HepG2 (cell line): ENCODE results near the gene PHKG2. TPM values are rescaled to one million over a fixed set of nuclear protein-coding genes. Genes with fewer than 3 reads are reported as not detected.

ENCODE experiments used
- ERF ChIP-seq: IDR thresholded peaks from 2 replicates; pipeline ENCODE4 v1.6.1; 2018; ENCODE audit warnings: missing biosample characterization, missing genetic modification reagents
- NKX3-1 ChIP-seq: sonication (generic); formaldehyde crosslinking; IDR thresholded peaks from 2 replicates; pipeline ENCODE4 v1.5.0; 2020; ENCODE audit warnings: missing genetic modification reagents
- PATZ1 ChIP-seq: sonication (generic); formaldehyde crosslinking; IDR thresholded peaks from 2 replicates; pipeline ENCODE4 v1.4.0; 2020; ENCODE audit warnings: missing genetic modification reagents
- PAWR ChIP-seq: sonication (generic); formaldehyde crosslinking; IDR thresholded peaks from 2 replicates; pipeline ENCODE4 v1.4.0; 2020; ENCODE audit warnings: missing genetic modification reagents, mild to moderate bottlenecking, borderline replicate concordance
- RNF219 ChIP-seq: sonication (generic); formaldehyde crosslinking; IDR thresholded peaks from 2 replicates; pipeline ENCODE4 v1.5.0; 2020; ENCODE audit warnings: mild to moderate bottlenecking, missing genetic modification reagents
- TOE1 ChIP-seq: sonication (generic); formaldehyde crosslinking; IDR thresholded peaks from 2 replicates; pipeline ENCODE4 v1.4.0; 2020; ENCODE audit warnings: mild to moderate bottlenecking, missing genetic modification reagents
- U2AF1 ChIP-seq: fragments of 200-400 bp; formaldehyde crosslinking; optimal IDR thresholded peaks from 2 replicates; pipeline ENCODE3; 2017; ENCODE audit warnings: mild to moderate bottlenecking, low read depth, low read length
- ZNF225 ChIP-seq: sonication (generic); formaldehyde crosslinking; IDR thresholded peaks from 2 replicates; pipeline ENCODE4 v1.4.0; 2020; ENCODE audit warnings: mild to moderate bottlenecking, missing genetic modification reagents
- ZNF747 ChIP-seq: sonication (generic); formaldehyde crosslinking; IDR thresholded peaks from 2 replicates; pipeline ENCODE4 v1.8.1; 2023; ENCODE audit warnings: missing genetic modification reagents, mild to moderate bottlenecking, borderline replicate concordance
- polyA plus RNA-seq, 8 experiments: library from polyadenylated mRNA; depleted of rRNA in 3 of 8; stranded (reverse) in 7 of 8; unstranded in 1 of 8; fragments of >200 nt; fragmentation: Illumina TruSeq in 4 of 8; extraction: Trizol in 4 of 8; gene quantifications; 2 replicates each; pipeline versions ENCODE4 v1.2.1 to v1.2.3, GENCODE V29; 2011 to 2016; ENCODE audit warnings: low read depth in 4 of 8, missing spikeins in 1 of 8, mixed read lengths in 1 of 8; ENCODE audit not compliant: insufficient read depth in 1 of 8
- total RNA-seq, 5 experiments: library from RNA; depleted of rRNA; stranded (reverse); fragments of >200 nt; fragmentation: Illumina TruSeq; extraction: Trizol; gene quantifications; 2 replicates each; pipeline ENCODE4 v1.2.3, GENCODE V29; 2016; ENCODE audit warnings: low read depth in 1 of 5
- TF ChIP-seq, protein P1 (sequence below), 2 experiments: sonication (generic) in 1 of 2; formaldehyde crosslinking in 1 of 2; IDR thresholded peaks; 2 replicates each; pipeline versions ENCODE4 v1.6.1 to v1.9.0; 2014 to 2022; ENCODE audit warnings: antibody characterized with exemption in 1 of 2, borderline replicate concordance in 1 of 2, inconsistent platforms in 1 of 2, low read depth in 1 of 2, missing genetic modification reagents in 1 of 2
- TF ChIP-seq, protein P2 (sequence below): sonication (generic); formaldehyde crosslinking; conservative IDR thresholded peaks from 2 replicates; pipeline ENCODE4 v1.8.1; 2023; ENCODE audit warnings: missing genetic modification reagents
- TF ChIP-seq, protein P3 (sequence below): sonication (generic); formaldehyde crosslinking; IDR thresholded peaks from 2 replicates; pipeline ENCODE4 v1.4.0; 2020; ENCODE audit warnings: missing genetic modification reagents, mild to moderate bottlenecking, borderline replicate concordance

Gene PHKG2
- total and polyA plus RNA-seq, 2 of the 13 experiments (the other 11 are each of a cell fraction or from before 2014, with no cell fraction given), result 37.4 to 42.1 TPM

DNA sequence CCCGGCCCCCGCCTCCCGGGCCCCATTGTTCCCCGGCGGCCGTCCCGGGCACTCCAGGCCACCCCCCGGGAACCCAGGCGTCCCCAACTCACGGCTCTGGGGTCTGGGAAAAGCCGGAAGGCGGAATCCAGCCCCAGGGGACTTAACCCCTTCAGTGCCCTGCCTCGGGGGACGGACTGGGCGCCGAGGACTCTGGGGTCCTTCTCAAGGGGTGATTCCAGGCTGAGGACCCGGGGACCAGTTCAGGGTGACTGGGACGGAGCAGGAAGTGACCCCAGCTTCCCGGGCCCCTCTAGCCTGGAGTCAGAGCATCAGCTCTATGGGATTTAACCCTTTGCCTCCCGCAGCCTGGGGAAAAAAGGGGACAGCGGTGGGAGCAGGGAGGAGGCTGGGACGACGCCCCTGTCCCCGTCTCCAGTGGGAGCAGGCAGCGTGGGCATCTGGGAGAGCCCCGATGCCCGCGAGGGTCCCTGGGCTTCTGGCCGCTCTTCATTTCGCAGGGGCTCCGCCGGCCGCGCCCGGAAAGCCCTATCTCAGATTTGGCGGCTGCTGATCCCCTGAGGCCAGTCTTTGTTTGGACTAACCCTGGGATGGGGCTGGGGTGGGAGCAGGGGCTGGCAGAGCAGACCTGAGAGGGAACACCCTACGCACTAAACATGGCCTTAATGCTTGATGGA, 38.8 kb downstream of the PHKG2 start, which contains the start of gene ZNF629 (continued):
- 0 out of 2 replicates have a peak, but pooled peaks have one; percentile 47 for TF ChIP-seq NKX3-1 (CRISPR knock-in tag)
- no peak for TF ChIP-seq PAWR
- TF ChIP-seq, protein P1, sequence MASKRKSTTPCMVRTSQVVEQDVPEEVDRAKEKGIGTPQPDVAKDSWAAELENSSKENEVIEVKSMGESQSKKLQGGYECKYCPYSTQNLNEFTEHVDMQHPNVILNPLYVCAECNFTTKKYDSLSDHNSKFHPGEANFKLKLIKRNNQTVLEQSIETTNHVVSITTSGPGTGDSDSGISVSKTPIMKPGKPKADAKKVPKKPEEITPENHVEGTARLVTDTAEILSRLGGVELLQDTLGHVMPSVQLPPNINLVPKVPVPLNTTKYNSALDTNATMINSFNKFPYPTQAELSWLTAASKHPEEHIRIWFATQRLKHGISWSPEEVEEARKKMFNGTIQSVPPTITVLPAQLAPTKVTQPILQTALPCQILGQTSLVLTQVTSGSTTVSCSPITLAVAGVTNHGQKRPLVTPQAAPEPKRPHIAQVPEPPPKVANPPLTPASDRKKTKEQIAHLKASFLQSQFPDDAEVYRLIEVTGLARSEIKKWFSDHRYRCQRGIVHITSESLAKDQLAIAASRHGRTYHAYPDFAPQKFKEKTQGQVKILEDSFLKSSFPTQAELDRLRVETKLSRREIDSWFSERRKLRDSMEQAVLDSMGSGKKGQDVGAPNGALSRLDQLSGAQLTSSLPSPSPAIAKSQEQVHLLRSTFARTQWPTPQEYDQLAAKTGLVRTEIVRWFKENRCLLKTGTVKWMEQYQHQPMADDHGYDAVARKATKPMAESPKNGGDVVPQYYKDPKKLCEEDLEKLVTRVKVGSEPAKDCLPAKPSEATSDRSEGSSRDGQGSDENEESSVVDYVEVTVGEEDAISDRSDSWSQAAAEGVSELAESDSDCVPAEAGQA (IDR thresholded peaks at IDR 0.05; ENCODE audit: low read depth), result peak; percentile 66; the same call in 1 of the 2 replicates
- TF ChIP-seq, protein P1 (CRISPR knock-in tag; IDR thresholded peaks at IDR 0.05; ENCODE audit: borderline replicate concordance), result 0 out of 2 replicates have a peak, but pooled peaks have one; percentile 68
- TF ChIP-seq RNF219 (CRISPR knock-in tag), result no peak
- TF ChIP-seq, protein P2, sequence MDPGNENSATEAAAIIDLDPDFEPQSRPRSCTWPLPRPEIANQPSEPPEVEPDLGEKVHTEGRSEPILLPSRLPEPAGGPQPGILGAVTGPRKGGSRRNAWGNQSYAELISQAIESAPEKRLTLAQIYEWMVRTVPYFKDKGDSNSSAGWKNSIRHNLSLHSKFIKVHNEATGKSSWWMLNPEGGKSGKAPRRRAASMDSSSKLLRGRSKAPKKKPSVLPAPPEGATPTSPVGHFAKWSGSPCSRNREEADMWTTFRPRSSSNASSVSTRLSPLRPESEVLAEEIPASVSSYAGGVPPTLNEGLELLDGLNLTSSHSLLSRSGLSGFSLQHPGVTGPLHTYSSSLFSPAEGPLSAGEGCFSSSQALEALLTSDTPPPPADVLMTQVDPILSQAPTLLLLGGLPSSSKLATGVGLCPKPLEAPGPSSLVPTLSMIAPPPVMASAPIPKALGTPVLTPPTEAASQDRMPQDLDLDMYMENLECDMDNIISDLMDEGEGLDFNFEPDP (CRISPR knock-in tag), result 0 out of 2 replicates have a peak, but pooled peaks have one; percentile 99
- TF ChIP-seq PATZ1 (CRISPR knock-in tag), result peak; percentile 80
- 0 out of 2 replicates have a peak, but pooled peaks have one; percentile 32 for TF ChIP-seq TOE1
- TF ChIP-seq ERF (CRISPR knock-in tag), result peak; percentile 76; the same call in 1 of the 2 replicates
- TF ChIP-seq ZNF747 (CRISPR knock-in tag), result peak; percentile 71
- TF ChIP-seq ZNF225 (CRISPR knock-in tag), result peak; percentile 33; the same call in 1 of the 2 replicates
- peak; percentile 99 for TF ChIP-seq U2AF1
- TF ChIP-seq, protein P3, sequence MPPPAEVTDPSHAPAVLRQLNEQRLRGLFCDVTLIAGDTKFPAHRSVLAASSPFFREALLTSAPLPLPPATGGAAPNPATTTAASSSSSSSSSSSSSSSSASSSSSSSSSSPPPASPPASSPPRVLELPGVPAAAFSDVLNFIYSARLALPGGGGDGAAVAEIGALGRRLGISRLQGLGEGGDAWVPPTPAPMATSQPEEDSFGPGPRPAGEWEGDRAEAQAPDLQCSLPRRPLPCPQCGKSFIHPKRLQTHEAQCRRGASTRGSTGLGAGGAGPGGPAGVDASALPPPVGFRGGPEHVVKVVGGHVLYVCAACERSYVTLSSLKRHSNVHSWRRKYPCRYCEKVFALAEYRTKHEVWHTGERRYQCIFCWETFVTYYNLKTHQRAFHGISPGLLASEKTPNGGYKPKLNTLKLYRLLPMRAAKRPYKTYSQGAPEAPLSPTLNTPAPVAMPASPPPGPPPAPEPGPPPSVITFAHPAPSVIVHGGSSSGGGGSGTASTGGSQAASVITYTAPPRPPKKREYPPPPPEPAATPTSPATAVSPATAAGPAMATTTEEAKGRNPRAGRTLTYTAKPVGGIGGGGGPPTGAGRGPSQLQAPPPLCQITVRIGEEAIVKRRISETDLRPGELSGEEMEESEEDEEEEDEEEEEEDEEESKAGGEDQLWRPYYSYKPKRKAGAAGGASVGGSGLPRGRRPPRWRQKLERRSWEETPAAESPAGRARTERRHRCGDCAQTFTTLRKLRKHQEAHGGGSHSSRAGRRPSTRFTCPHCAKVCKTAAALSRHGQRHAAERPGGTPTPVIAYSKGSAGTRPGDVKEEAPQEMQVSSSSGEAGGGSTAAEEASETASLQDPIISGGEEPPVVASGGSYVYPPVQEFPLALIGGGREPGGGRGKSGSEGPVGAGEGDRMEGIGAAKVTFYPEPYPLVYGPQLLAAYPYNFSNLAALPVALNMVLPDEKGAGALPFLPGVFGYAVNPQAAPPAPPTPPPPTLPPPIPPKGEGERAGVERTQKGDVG, result peak; percentile 72
